Left renal pelvis (tissue), 4 donors: ENCODE data around the gene EAF2. TPM values are rescaled to one million over a fixed set of nuclear protein-coding genes. Genes with fewer than 3 reads are reported as not detected.
A peak's percentile ranks its signal among the peaks of the same experiment; 100 is the strongest.

Experiments
- DNase-seq, 4 donors: peaks; one replicate each; pipeline ENCODE4 v3.0.0-alpha.2; 2013; ENCODE audit warnings: low read depth in 4 of 4, low spot score in 3 of 4
- polyA plus RNA-seq, 4 donors: library from polyadenylated mRNA; unstranded; fragments of 120-200 nt; gene quantifications; one replicate each; pipeline ENCODE4 v1.2.1, GENCODE V29; 2013; ENCODE audit not compliant: insufficient read length in 4 of 4

Gene EAF2
- polyA plus RNA-seq: 1 to 10 TPM; 3.8 to 8.0 (median 7.6) TPM

- peak; percentile 88 to 94 (median 92) for DNase-seq
Measured at GRCh38 chr3:121834671-121835464, at the start of gene EAF2, which contains the start of gene IQCB1. Gene EAF2 (plus strand): TSS chr3:121835209. CDS start chr3:121835286, 77 bp downstream. Gene IQCB1 (minus strand): TSS chr3:121835060. CDS start chr3:121828960, 6,100 bp downstream.

- no peak for DNase-seq
Measured at GRCh38 chr3:121786485-121786884, 48.5 kb upstream of the EAF2 start.

DNA sequence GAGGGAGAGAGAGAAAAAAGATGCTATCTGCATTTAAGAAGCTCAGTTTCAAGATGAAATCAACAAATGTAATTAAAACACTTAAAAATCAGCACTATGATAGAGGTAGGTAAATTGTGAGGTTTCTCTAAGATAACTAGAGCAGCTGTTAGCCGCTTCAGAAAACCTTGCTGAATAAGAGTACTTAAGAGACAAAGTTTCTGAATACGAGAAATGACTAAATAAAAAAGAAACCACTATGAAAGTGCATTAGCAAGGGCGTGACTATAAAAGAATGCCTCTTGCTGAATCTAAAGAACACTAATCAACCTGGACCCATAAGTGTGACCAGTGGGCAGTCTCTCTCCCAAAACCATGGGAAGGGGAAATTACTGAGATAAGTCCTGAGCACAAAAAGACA, 41.9 kb upstream of the EAF2 start:
- no peak for DNase-seq

DNA sequence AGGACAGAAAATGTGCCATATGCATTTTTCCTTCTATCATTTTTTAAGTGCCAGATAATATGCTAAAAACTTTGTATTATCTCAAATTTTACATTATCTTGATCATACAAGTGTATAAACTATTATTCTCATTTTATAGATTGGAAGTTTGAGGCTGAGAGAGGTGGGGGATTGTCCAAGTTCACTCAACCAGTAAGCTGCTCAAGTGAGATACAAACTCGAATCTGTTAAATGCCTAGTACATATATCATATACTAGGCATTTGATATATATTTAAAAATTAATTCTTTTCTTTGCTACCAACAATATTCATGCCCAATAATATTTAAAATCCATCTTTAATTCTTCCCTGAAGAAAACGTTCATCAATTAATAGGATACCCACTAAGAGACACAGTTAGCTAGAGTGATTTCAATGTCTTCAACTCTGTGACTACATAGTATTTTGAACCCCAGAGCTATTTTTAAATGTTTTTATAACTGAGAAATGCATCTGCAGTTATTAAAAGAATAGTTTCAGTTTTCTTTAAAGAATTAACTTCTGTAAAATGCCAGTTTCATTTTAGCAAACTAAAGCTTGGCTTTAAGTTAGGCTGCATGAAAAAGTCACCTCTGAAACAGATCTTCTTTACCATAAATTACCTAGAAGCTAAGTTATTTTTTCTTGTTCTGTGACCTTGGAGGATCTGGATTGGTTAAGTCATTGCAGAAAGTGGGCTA, 40.6 kb upstream of the EAF2 start:
- DNase-seq: no peak

- DNase-seq: no peak
Measured at GRCh38 chr3:121796970-121797369, 38.0 kb upstream of the EAF2 start.

DNA sequence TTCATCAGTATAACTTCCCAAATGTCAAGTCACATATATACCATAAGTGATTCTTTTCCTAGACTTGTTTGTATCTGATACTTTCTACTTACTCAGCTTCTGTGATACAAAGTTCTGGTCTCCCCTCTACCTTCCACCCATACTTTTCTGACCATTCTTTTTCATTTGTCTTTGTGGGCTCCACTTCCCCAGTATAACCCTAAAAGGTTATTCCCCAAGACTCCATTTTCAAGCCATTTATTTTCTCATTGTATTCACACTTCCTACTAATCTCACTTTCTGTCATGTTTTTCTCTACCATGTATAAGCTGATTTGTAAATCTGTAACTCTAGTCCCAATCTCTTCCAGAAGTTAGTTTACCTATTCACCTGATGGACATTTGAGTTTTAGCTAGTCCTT, 34.1 kb upstream of the EAF2 start:
- DNase-seq: no peak

DNA sequence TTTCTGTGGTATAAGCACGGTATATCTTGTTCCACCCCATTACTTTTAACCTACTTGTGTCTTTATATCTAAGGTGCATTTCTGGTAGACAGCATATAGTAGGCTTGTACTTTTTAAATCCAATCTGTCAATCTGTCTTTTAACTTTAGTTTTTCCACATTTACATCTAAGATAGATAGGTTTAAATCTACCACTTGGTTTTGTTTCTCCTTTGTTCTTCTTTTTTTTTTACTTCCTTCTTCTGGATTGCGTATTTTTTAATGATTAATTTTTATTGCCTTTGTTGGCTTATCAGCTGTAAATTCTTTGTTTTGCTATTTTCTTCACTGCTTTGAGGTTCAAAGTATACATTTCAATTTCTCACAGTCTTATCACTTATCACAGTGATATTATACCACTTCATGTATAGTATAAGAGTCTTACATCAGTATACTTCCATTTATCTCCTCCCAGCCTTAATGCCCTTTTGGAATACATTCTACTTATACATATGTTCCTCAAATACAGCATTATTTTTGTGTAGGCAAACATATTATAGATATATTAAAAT, 31.2 kb upstream of the EAF2 start:
- DNase-seq: no peak

- DNase-seq: no peak
Measured at GRCh38 chr3:121809249-121809648, 25.8 kb upstream of the EAF2 start.

DNA sequence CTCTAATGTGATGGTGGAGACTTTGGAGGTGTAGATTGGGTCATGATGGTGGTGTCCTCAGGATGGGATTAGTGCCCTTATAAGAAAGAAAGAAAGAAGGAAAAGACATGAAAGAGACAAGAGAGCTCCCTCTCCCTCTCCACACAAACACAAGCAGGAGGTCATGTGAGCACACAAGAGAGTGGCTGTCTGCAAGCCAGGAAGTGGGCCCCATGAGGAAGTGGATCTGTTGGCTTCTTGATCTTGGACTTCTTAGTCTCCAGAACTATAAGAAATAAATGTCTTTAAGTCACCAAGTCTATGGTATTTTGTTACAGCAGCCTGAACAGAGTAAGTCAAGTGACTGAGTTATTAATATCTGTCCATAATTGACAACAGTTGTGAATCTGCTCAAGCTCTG, 17.3 kb upstream of the EAF2 start:
- no peak for DNase-seq

DNA sequence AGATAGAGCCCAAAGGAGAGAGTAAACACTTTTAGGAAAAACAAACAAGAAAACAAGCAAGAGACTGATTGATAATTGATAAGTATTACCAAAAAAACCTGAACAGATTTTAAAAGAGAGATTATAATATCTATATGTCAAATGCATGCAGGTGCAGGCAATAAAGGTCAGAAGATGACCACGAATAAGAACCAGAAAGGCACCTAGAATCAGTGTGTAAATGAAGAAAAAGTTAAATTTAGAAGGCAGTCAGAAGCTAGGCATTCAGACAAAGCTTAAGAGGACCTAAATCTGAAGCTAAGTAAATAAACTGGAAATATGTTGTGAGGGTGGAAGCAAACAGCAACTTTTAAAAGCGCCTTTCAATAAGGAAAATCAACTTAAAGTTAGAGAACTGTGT, 16.4 kb upstream of the EAF2 start:
- no peak for DNase-seq

DNA sequence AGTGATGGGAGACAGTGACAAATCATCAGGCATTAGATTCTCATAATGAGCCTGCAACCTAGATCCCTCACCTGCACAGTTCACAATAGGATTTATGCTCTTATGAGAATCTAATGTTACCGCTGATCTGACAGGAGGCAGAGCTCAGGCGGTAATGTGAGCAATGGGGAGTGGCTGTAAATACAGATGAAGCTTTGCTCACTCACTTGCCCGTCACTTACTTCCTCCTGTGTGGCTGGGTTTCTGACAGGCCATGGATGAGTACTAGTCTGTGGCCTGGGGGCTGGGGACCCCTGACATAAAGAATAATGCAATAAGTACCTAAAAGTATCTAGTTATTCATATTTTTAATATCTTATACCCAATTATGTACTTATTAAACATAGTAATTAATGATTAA, 15.8 kb upstream of the EAF2 start:
- DNase-seq: no peak

GRCh38 chr3:121821421-121822199, 13.4 kb upstream of the EAF2 start:
- no peak for DNase-seq

DNA sequence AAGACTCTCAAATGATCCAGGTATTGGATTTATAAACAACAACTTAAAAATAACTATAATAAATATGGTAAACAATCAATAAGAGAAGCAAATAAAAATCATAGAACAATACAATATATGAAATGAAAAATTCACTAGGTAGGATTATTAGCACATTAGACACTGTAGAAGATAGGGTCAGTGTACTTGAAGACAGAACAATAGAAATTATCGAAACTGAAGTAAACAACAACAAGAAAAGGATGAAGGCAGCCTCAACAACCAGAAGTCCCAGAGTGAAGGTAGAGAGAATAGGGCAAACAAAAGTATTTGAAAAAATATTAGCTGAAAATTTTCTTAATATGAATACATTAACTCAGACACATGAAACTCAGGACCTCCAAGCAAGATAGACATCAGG, 12.0 kb upstream of the EAF2 start:
- DNase-seq: no peak

- peak in 2 of 4 donors; percentile 10 to 11 for DNase-seq
Measured at GRCh38 chr3:121834157-121834670, 795 bp upstream of the EAF2 start.

GRCh38 chr3:121835465-121835801, 424 bp downstream of the EAF2 start:
- peak in 1 of 4 donors; percentile 14 for DNase-seq

- no peak for DNase-seq
Measured at GRCh38 chr3:121836064-121836463, 1.1 kb downstream of the EAF2 start.

DNA sequence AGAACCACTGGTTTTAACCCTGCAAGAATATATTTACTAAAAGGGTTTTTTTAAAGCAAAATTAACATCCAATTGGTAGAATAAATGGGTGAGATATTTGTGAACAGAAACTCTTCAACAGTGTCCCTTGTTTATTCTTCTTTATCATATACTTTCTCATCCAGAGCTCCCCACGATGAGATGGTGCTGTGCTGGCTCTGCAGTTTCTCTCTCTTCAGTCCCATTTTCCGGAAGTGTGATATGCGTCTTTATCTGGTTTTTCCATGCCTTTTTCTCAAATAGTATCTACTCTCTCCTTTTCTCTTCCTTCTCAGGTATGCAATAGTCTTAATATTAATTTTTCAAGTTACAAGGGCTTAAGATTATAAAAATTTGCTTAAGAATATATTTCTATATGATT, 1.5 kb downstream of the EAF2 start:
- no peak for DNase-seq

GRCh38 chr3:121839962-121840361, 5.0 kb downstream of the EAF2 start:
- no peak for DNase-seq

- no peak for DNase-seq
Measured at GRCh38 chr3:121844892-121845291, 9.9 kb downstream of the EAF2 start.

- DNase-seq: no peak
Measured at GRCh38 chr3:121852256-121852655, 17.2 kb downstream of the EAF2 start.

DNA sequence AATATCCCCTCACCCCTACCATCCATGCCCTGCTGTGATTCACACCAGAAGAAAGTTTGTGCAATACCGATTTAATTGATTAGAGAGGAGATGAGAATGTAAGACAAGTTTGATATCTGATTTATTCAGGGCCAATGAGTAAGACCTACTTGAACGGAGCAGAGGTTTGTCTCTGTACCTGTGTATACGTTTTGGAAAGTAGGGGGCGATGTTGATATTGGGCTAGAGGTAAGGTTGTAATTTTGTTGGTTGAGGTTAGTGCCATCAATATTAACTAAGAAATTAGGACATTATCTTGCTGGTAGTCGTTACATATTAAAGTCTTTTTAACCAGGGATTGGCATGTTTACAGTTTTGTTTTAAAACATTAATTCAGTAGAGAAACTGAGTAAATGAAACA, 20.5 kb downstream of the EAF2 start:
- peak in 1 of 4 donors; percentile 3 for DNase-seq
